Activated effector memory CD4-positive, alpha-beta T cell treated with anti-CD3 and anti-CD28 coated beads, Interleukin-2, amount 50 U/mL, for 16 hours (primary cell): ENCODE data around the gene TRAM2.

Source experiments
- DNase-seq: peaks from one replicate; pipeline ENCODE4 v3.0.0-alpha.2; 2020

Gene TRAM2

GRCh38 chr6:52544602-52545405 lies 32.1 kb downstream of the TRAM2 start:
- DNase-seq, result no peak

DNA sequence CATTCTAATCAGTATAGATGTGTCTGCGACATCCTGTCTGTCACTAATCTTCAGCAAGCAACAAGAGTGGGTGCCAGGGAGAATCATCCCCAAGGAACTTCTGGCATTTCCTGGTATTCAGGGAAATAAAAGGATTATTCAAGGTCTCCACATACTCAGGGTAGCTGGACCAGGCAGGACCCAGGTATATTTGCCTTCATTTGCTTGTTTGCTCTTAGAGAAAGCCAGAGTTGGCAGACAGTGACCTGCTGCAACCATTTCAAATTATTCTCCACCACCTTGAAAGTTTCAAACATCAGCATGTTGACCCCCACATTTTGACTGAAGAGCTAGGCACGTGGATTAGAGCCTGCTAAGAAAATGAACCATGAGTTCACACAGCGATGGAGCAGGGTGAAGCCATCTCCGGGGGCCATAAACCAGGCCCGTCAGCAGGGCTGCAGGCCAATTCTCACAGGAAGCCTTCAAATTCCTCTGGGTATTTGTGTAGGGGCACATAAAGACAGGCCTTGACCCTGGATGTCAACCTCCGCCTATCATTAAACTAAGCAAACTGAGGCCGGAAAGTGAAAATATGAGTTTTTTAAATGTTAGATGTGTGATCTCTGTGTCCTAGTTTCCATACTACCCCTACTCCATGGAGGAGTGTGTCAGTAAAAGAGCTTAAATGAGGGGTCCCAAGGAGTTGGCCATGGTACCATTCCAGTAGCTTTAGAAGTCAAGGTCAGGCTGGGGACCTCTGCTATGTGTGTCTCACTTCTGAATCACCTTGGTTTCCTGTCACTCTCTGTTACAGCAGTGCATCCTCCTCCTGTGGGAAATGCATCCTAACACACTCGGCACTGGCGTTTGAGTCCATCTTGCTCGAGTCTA lies 32.9 kb downstream of the TRAM2 start:
- no peak for DNase-seq

GRCh38 chr6:52543262-52543661 lies 33.6 kb downstream of the TRAM2 start:
- no peak for DNase-seq

DNA sequence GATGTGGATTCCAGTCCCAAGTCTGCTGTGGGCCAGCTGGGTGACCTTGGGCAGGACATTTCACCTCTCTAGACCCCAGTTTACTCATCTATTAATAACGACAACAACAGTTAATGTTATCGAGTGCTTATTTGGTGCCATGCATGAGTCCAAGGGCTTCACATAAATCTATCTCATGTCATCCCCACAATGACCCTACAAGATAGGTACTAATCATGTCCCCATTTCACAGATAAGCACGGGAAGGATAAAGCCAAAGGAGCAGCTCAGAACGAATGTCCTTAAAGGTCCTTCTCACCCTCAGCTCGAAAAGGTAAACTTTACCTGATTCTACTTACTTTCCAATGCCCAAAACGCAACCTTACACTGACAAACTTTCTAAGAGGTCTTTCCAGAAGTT lies 35.7 kb downstream of the TRAM2 start:
- no peak for DNase-seq

GRCh38 chr6:52540286-52540902 lies 36.5 kb downstream of the TRAM2 start:
- no peak for DNase-seq

- DNase-seq, result no peak
These were observed 37.3 kb downstream of the TRAM2 start for GRCh38 chr6:52539607-52540006.

- DNase-seq, result no peak
These were observed 37.9 kb downstream of the TRAM2 start for GRCh38 chr6:52538901-52539354.

GRCh38 chr6:52538252-52538900 lies 38.5 kb downstream of the TRAM2 start:
- DNase-seq, result no peak

DNA sequence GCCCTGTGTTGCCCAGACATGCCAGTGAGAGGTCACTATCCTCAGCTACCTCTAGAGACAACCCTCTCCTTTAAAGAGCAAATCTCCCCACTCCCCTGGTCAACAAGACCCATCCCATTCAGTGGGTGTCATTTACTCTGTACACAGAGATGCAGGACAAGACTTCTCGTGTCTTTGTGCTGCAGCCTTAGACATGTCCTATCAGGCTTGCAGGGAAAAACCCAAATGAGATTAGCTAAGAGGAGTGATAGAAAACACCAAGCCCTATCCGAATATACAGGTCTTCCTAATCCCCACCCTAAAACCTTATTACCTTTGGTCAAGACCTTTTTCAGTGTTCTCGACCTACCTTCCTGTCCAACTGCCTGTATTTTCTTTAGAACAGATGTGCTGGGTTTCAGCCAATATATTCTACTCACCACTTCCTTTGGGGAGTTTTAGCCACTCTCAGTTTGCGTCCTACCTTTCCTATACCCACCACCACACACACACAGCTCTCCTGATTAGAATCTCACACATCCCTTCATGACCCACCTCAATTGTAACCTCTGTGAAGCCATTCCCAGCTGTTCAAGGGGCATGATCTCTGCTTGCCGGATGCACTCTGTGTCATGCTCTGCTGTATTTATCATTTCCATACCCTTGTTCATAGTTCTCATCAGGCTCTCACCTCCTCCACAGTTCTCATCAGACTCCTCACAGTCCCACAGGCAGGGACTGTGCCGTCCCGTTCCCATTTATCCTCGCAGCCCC lies 39.7 kb downstream of the TRAM2 start:
- DNase-seq, result no peak

DNA sequence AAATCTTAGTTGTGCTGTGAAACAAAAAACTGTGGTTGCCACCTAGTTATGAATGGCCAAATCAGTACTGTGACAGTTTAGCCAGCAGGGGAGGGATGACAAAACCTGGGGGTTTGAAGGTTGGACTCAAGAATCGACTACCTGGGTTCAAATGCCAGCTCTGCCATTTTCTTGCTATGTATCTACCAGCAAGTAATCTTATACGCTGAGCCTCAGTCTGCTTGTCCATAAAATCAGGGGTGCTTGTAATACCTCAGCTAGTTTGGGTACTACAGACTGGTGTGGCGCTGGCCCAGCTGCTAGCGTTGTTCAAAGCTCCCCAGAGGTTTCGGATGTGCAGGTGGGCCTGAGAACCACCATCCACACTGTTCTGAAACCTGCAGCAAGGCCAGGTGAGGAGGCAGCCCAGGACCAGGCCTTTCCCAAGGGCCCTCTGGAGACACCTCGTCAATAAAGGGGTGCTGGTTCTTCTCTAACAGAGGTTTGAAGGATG lies 40.4 kb downstream of the TRAM2 start:
- no peak for DNase-seq

- no peak for DNase-seq
These were observed 41.0 kb downstream of the TRAM2 start for GRCh38 chr6:52535711-52536423.

- DNase-seq, result no peak
These were observed 41.9 kb downstream of the TRAM2 start for GRCh38 chr6:52534966-52535390.

DNA sequence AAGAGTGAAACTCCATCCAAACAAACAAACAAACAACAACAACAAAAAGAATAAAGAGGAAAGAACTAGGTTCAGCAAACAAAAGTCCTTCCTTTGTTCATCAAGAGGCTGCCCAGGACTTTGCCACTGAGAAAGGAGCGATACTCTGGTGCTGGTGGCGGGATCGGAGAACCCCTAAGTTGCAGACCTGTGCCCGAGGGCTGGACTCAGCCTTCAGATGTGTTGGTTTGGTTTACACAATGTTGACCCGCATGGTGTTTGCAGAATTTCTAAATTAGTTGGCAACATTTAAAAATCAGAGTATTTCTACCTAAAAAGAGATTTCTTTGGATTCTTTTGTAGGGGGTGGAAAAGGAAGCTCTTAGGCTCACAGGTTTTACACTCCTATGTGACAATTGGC lies 42.5 kb downstream of the TRAM2 start:
- no peak for DNase-seq

GRCh38 chr6:52533491-52533890 lies 43.4 kb downstream of the TRAM2 start:
- no peak for DNase-seq

DNA sequence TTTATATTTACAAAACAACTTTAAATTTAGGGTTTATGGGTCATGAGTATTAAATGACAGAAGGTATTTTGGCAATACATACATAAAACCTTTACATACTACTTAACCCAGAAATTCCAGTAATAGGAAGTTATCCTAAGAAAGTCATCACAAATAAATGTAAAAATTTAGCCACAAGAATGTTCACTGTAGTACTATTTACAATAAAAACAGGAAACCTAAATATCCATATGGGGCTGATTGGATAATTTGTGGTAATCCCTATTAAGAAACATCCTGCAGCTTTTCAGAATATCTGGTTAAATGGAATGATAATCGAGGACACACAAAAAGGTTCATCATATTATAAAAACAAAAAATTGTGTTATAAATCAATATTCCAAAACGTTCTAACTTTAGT lies 44.4 kb downstream of the TRAM2 start:
- DNase-seq, result no peak

- DNase-seq, result no peak
These were observed 45.0 kb downstream of the TRAM2 start for GRCh38 chr6:52531834-52532233.

DNA sequence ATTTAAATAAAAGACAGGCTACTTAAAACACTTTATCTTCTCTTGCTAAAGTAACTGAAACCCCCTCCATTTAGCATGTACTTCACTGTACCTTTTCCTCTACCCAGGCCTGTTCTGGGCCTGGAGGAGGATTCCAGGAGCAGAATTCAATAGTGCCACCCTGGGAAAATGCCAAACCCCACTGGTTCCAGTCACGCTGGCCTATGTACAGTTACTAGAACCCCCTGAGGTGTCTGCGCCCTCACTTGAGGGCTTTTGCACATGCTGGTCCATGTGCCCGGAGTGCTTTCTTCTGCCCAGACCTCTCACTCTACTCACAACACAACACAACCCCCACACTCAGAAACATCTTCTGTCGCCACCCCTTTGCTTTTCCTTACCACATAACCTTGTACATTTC lies 45.5 kb downstream of the TRAM2 start:
- DNase-seq, result no peak

DNA sequence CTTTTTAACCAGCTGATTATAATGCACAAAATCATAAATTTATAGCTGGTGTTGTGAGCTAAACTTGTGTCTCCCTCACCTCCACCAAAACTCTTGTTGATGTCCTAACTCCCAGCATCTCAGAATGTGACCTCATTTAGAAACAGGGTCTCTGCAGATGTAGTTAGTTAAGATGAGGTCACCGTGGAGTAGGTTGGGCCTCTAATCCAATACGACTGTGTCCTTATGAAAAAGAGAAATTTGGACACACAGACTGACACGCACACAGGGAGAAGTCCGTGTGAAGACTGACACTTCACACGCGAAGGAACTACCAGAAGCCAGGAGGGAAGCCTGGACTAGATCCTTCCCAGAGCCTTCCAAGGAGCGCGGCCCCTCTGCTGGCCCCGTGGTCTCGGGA lies 46.5 kb downstream of the TRAM2 start:
- no peak for DNase-seq

- DNase-seq, result no peak
These were observed 47.5 kb downstream of the TRAM2 start for GRCh38 chr6:52529311-52529710.

- no peak for DNase-seq
These were observed 49.4 kb downstream of the TRAM2 start for GRCh38 chr6:52527436-52527835.

DNA sequence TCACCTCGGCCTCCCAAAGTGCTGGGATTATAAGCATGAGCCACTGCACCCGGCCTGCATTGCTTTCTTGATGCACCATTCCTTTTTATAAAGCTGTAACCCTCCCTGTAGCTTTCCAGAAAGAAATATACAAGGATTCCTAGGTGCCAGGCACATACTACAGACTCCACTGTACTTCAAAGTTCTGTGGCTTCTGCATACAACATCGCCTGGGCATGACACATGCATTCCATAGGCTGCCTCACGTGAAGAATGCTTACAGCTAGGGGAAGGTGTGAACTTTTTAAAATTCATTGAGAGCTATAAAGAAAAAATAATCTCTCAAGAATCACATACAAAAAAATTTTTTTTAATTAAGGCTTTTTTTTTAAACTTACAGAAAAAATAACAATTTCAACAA lies 50.2 kb downstream of the TRAM2 start:
- DNase-seq, result no peak
